Stimulated activated CD4-positive, alpha-beta T cell treated with anti-CD3 and anti-CD28 coated beads, Interleukin-4, amount 100 ng/mL, for 24 hours (primary cell): Measurements from ENCODE around the gene TMEM11.
A peak's percentile ranks its signal among the peaks of the same experiment; 100 is the strongest.
"Not testable (repeated sequence)": the region's sequence is repeated elsewhere in the genome, so short reads cannot be mapped to it uniquely, and the experiment has no call there.

Source experiments
- DNase-seq: peaks from one replicate; pipeline ENCODE4 v3.0.0-alpha.2; 2020

Gene TMEM11

DNA sequence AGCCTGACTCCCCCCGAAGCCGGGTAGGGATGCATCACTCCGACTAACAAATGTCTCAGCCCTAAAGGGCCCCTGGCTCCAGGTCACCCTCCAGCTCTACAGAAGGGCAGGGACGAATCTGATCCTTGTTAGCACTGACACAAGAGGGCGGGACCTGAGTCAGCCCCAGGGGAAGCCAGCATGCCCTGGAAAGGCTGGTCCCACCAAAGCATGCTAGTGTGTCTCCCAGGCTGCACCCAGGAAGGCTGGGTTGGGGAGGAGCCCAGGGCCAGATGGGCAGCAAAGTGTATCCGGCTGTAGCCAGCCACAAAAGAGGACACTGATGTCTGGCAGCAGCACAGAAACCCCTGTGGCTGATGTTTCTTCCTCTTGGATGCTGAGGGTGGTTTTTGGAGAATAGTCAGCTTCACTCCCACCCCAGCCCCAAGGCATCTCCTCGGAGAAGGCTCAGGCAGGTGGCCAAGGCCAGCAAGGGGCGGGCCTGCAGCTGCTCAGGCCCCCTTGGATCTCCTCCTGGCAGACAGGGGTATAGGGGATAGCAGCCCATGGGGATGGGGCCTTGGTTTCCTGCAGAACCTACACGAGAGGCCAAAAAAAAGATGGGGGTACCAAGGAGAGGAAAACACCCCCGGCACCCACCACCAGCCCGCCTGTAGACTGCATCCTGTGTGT lies 28.2 kb upstream of the TMEM11 start:
- DNase-seq, result no peak

DNA sequence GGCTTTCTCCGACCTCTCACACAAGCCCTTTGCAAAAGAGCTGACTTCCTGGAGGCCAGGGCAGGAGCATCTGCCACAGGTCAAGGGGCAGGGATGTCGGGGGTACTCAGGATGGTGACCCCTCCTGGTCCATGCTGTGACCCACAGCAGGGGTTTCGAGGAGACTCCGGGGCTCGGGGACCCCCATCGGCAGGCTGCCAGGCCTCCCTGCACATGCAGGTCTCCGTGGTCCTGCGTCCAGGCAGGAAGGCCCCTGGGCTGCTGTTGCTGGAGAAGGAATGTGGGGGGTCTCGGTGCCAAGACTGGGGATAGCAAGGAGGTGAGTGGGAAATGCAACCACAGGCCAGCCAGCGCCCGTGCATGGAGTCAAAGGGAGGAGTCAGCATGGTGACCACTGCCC lies 27.6 kb upstream of the TMEM11 start:
- DNase-seq, result no peak

DNA sequence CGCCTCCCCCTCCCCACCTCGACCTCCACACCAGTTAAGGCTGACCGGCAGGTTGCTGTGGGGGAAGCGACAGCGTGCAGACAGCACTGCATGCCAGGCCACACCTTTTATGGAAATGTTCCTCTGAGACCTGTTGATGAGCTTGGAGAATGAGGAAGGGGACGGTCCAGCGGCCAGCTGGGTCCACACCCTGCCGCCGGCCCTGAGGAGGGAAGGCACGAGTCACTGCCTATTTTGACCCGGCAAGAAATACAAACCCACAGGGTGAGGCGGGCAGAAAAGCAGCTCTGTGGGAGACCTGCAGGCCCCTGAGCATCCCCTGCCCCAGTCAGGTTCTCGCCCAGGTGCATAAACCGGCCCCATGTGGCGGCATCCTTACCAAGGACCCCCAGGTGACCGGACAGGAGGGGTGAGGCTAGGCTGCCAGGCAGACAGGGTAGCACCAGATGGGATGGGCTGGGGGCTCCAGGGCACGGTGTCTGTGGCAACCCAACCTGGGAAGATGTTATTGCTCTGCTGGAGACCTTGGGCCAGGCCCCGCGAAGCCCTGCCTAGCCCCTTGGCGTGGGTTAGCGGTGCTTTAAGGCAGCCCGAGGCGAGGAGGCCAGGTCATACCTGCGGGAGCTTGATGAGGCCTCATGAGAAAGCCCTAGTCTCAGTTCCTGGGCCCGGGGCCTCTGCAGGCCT lies 26.6 kb upstream of the TMEM11 start:
- no peak for DNase-seq

DNA sequence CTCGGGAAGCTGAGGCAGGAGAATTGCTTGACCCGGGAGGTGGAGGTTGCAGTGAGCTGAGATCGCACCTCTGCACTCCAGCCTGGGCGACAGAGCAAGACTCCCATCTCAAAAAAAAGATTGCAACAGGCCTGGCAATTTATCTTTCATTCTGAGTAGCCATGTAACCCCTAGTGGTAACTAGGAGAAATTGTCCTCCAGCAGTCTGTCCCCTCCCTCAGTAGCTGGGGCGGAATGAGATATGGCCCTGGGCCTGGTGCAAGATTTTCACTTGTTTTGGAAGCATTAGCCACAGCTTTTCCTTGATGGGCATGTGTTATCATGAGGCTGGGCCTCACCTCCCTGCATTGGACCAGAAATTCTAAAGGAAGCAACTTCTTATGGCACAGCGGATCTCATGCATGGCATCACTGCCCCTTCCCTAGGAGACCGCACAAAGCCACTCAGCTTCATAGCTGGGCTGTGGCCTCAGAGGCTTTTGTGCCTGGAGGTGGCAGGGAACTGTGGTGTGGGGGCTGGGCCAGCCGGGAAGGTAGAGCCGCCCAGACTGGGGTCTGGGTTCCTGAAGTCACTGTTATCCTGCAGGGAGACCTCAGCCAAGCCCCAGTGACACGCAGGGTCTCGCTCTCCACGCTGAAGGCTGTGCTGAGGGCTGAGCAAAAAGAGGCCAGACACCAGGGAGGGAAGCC lies 25.9 kb upstream of the TMEM11 start:
- no peak for DNase-seq

DNA sequence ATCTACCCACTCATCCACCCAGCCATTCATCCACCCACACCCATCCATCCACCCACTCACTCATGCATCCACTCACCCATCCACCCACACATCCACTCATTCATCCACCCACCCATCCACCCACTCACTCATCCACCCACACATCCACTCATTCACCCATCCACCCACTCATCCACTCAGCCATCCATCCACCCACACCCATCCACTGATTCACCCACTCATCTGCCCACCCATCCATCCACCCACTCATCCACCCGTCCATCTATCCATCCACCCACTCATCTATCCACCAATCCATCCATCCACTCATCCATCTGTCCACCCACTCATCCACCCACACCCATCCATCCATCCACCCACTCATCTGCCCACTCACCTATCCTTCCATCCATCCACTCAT lies 22.0 kb upstream of the TMEM11 start:
- no peak for DNase-seq

DNA sequence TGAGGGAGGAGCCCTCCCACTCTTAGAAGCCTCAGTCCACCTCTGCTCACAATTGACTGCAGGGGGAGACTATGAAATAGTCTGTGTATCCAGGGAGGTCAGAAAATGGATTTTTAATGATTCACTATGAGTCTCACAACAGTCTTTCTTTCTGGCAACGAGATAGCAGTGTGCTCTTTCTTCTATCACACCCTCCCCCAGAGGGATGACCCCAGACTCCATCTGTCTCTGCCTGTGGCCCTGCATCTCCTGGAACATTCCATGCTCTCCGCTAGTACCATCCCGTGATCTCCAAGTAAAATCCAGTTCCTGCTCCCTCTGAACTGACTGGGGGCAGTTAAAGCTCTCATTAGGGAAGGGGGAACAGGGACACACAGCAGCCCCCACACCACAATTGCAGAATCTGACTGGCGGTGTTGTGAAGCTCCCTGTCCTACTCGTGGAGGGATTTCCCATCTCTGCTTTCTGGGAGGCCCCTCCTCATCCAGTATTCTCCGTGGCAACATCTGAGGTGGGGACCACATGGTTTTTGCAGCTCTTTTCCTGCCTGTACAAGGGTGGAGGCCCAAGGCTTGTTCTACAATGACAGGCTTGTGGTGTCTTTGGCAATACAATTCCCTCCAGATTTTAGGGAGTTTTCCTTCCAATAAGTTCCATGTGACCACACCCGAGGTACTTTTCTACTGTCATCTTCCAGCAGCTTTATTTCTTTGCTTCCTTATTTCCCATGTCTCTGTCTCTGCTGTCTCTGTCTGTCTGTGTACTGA lies 19.8 kb upstream of the TMEM11 start:
- DNase-seq, result no peak

DNA sequence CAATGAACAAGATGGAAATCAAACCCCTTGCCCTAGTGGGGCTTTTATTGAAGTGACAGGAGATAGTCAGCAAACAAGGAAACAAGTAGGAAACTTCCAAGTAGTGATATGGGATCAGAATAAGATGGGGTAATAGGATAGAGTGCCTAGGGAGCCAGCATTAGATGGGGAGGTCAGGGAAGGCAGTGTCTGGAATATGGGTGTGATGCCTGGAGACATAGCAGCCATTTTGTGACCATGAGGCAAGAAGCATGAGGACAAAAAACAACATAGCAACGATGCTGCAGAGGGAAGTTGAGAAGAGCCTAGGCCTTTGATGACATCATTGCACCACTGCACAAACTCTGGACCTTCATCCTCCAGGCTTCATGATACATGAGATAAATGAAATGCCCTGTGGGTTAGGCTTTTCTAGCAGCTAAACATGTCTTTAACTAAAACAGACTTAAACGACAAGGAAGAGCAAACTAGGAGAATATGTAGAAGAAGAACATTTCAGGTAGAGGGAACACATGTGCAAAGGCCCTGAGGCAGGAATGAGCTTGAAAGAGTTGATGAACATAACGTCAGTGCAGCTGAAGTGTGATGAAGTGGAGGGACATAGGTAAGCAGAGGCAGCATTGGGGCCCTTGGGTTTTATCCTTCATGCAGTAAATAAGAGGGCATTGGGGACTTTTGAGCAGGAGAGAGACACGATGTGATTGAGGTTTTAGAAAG lies 18.2 kb upstream of the TMEM11 start:
- no peak for DNase-seq

DNA sequence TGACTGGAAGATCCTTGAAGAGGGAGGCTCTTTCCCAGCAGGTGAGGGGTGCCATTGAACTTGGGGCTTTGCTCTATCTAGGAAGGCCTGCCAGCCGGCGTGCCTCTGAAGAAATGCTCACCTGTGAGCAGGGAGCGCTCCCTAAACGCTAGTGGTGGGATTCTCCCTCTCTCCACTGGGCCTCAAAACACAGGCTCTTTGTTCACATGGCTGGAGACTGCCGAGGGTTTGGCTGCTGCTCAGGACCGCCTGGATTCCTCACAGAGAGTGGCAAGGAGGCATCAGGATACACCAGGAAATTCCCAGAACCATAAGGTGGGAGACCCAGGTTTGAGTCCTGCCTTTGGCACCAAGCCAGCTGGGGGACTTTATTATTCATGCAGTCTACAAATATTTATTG lies 17.6 kb upstream of the TMEM11 start:
- no peak for DNase-seq

DNA sequence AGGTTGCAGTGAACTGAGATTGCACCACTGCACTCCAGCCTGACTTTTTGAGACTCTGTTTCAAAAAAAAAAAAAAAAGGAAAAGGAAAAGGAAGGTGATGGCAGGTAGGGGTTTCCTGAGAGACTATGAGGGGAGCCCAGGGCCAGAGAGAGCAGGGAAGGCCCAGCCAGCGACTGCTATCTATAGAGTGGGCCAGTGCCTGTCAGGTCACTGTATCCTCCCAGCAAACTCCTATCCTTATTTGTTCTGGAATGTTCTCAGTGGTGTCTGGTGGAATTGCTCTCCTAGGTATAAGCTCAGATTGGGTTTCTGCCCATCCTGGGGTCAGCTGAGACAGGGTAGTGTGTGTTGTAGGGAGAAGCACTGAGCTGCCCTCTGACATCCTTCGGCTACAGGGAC lies 14.9 kb upstream of the TMEM11 start:
- no peak for DNase-seq

DNA sequence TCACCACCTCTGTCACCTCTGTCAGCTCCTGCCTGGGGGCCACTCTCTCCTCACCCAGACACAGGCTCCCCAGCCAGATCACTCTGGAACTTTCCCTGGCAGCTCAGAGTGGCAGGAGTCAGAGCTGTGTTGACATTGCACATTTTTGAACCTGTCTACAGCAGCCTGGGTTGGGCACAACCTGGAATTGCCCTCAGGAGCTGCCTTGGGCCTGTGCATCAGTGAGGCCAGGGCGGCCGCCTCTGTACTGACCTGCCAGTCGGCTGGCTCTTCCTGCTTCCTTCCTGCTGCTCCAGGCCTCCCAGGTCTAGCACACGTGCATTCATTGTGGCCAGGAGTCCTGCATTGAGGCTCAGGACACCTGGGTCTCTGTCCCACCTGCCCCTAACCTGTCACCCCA lies 14.2 kb upstream of the TMEM11 start:
- DNase-seq, result no peak

DNA sequence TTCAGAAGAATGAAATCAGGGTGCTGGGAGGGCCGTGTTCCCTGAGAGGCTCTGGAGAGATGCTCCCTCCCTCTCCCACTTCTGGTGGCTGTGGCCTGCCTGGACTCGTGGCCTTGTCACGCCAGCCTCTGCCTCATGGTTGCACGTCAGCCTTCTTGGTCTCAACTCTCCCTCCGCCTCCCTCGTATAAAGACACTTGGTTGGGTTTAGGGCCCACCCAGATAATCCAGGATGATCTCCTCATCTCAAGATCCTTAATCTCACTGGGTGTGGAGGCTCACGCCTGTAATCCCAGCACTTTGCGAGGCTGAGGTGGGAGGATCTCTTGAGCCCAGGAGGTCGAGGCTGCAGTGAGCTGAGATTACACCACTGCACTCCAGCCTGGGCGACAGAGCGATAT lies 13.3 kb upstream of the TMEM11 start:
- DNase-seq, result not testable (repeated sequence)

DNA sequence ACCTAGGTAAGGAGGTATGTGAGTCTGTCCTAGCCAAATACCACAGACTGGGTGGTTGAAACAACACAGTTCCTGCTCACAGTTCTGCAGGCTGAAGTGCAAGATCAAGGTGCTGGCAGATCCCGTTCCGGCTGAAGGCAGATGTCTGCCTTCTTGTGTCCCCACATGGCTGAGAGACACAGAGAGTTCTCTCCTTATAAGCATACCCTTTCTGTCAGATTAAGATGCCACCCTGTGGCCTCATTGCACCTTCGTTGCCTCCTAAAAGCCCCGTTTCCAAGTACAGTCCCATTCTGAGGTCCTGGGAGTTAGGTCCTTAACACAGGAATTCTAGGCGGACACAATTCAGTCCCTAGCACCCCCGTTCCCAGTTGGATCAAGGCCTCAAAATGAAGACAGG lies 9.1 kb upstream of the TMEM11 start:
- no peak for DNase-seq

DNA sequence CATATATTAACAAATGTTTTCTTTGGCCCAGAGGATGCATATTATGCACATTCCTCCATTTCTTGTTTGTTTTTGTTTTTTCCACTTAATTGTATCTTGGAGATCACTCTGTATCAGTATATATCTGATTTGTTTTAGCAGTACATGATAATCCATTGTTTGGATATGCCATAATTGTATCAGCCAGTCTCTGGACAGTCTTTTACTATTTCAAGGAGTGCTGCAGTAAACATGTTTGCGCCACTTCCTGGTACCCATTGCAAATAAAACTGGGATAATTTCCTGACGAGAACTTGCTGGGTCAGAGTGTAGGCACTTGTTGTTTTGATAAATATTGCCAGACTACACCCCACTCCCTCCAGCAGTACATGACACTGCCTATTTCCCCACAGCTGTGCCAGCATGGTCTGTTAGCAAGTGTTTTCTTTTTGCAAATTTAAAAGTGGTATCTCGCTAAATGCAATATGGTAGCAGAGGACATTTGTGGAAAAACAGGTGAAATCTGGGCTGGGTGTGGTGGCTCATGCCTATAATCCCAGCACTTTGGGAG lies 4.9 kb upstream of the TMEM11 start:
- no peak for DNase-seq

DNA sequence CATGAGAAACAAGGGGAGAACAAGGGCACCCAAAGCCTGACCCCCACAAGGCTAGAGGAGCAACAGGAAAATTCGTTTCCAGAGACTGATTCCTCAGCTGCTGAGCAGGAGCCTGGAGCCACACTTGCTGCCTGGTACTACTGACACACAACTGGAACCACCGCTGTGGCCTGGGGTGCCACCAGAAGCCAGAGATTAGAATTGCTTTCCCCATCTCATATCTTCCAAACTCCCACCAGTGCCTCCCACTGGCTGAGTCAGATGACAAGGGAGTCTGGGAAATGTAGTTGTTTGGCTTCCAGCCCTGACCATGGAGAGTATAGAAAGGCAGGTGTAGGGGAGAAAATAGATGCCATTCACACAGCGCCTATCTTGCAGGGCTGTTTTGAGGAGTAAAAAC lies 4.1 kb upstream of the TMEM11 start:
- DNase-seq, result peak; percentile 59

DNA sequence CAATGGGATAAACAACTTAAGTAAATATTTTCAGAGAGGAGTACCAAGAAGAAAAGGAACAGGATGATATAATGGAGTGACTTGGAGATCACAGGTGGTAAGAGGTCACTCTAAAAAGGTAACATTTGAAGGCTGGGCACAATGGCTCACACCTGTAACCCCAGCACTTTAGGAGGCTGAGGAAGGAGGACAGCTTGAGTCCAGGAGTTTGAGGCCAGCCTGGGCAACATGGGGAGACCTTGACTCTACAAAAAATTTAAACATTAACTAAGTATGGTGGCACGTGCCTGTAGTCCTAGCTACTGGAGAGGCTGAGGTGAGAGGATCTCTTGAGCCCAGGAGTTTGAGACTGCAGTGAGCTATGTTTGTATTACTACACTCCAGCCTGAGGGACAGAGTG lies 3.4 kb upstream of the TMEM11 start:
- DNase-seq, result no peak

DNA sequence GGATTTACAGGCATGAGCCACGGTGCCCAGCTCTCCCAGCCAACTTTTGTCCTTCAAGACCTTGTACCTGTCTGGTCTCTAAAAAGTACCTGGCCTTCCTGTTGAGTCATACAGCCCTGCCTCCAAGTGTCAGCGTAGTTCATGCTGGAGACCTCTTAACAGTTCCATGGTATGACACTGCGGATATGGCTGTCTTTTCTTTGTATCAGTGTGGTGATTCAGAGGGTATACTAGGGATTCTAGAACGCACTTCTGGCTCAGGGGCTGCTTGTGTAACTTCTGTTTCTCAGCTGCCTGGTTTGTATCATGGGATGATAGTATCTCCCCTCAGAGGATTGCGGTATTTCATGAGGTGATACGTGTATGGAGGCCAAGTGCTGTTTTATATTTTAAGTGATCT lies 2.0 kb upstream of the TMEM11 start:
- no peak for DNase-seq

DNA sequence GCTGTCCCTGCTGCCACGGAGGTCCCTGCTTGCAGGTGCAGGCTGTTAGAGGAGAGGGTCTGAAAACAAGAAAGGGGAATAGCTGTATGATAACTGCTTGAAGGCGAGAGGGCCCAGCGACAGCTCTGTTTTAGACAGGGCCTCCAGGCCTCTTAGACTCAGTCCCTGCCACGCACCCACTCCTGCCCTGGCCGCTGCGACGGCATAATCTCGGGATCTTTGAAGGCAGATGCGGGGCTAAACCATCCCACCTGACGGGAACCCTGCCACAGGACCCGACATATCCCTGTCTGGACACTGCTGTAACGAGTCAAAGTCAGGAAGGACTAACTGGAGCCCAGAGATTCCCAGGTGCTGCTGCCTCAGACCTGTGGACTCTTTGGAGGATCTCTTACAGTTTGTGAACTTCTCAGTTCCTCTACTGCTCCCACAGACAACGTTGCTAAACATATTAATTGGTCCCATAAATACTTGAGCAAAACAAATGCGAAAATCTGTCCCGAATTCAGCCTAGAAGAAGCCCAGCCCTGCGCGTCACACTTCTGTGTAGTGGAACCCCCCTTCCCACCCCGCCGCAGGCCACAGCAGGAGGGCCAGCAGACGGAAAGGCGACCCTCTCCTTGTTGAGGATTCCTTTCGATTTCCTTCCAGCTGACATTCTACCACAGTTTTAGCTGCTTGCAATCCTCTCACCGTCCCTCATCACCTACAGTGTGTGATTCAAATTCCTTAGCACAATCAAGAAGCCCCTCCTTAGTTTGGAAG lies 998 bp upstream of the TMEM11 start:
- DNase-seq, result no peak

DNA sequence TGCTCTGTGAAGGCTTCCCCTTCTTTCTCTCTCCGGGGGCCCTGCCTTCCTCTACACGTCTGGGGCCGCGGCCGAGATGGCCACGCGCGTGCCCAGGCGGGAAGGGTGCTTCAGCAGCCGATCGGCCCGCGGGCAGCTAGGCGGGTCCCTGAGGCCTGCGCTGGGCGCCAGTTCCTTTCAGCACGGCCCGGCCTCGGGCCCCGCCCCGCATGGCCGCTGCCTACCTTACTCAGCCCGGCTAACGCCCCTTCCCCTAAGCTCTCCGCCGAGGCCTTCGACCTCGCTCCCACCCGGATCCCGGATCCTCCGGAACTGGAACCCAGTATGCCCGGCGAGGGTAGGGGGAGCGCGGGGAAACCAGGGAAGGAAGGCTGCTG lies 335 bp downstream of the TMEM11 start:
- DNase-seq, result no peak

DNA sequence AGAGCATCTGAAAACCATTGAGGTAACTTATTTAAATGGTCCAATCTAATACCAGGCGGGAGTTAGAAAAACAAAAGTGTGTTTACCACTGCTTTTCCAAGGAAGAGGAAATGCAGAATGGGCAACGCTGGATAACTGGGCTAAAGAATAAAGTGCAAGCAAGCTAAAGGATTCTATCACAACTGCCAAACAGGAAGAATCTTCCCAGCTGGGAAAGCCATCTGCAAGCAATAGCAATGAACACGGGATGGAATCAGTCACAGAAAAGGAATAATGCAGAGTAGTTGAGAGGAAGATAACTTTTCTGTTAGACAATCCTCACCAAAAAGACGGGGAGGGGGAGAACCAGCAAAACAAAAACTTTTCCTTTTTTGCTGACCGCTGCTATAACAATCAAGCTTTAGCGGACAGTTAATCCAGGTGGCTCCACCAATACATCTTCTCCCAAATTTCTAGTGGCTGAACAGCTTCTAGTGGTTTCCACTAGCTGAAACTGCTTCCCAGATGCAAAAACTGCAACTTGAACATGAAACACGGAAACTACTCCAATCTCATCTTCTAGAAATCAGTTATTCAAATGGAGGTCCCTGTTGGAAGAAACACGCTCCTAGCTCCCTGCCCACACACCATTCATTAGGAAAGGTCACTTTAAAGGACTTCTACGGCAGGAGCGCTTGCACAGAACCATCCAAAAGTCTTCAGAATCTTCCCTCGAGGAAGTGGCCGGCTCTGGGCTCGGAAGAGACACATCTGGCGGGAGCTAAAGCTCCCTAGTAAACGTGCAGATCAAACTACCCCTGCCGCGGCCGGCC lies 929 bp downstream of the TMEM11 start:
- no peak for DNase-seq

DNA sequence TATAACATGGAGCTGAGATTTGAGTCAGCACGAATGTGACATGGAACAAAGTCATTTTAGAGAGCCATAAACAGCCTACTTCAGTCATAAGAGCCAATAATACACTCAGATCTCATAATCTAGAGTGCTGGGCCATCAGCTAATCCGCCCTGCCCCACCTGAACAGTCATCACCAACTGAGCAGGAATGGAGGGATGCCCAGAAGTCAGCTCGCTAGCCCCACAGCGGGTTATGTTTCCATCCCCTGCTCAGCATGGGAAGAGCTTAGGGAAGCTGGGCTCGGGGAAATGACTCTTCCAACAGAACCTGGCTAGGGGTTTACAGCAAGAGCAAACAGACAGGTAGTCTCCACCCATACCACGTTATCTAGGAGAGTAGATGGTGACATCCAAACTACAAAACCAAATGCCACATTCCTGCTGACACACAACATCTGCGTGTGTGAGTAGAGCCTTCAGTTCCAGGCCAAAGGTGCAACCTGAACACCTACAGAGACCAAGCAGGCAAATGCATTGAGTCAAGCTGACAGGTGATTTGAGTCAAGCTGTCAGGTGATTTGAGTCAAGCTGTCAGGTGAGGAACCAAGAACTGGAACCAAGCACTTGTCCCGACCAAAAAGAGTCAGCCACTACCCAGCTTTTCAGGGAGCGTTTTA lies 2.0 kb downstream of the TMEM11 start:
- DNase-seq, result no peak
